Adipose tissue (tissue), 3 donors: ENCODE data around the gene KRT33A. TPM values are rescaled to one million over a fixed set of nuclear protein-coding genes. Genes with fewer than 3 reads are reported as not detected.
"Not testable (repeated sequence)": the region's sequence is repeated elsewhere in the genome, so short reads cannot be mapped to it uniquely, and the experiment has no call there.

Source experiments
- H3K27ac ChIP-seq: one replicate; pipeline ENCODE4 v1.5.1; 2013; ENCODE audit warnings: low read depth, low read length
- WGBS, 3 donors: extraction: QIAGEN DNeasy Blood & Tissue Kit; methylation state at CpG; one replicate each; pipeline ENCODE4 v1.1.7; 2013; 5-methylcytosine and 5-hydroxymethylcytosine counted together
- polyA plus RNA-seq, 3 donors: library from polyadenylated mRNA; stranded (reverse); fragments of 200-250 nt; gene quantifications; one replicate each; pipeline ENCODE4 v1.2.3, GENCODE V29; 2013
- donor health status: healthy with polysubstance abuse.
- donor health status: Bipolar disorder and iron deficiency.
- donor health status: healthy.

Gene KRT33A
- polyA plus RNA-seq, 3 donors, result not detected

DNA sequence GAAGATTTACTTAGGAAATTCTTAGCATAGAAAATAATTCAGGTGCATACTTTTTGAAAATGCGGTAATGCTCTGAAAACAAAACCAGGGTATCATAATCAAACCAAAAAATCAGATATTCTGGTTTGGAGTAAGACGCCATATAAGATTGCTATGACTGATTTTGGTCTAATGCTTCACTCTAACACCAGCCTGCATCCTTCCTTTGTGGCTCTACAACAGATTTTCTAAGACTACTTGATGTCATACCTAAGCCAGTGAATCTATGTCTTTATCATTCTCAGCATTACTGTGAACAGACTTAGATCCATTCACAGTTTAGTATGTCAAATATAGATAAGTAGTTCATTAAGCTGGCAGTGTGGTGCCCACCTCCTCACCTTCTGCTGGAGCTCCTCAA, 18.4 kb upstream of the KRT33A start:
- 81 to 97% (median 94%) methylated on average over 2 of the region's 2 CpGs for WGBS, 3 donors

DNA sequence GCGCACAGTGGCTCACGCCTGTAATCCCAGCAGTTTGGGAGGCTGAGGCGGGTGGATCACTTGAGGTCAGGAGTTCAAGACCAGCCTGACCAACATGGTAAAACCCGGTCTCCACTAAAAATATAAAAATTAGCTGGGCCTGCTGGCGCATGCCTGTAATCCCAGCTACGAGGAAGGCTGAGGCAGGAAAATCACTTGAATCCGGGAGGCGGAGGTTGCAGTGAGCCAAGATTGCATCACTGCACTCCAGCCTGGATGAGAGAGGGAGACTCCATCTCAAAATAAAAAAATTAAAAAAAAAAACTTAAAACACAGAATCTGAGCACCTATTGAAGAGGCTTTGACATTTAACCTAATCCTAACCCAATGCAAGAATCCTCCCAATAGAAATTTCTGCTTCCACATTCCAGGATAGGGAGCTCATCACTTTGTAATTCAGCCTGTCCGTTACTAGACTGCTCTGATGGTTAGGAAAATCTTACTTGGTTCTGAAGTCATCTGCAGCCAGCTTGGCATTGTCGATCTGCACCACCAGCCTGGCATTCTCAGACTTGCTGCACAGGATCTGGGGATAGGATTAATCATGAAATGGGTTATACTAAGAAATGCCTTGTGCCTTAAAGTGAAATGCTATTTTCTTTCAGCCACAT, 16.9 kb upstream of the KRT33A start:
- 72 to 78% (median 77%) methylated on average over 10 of the region's 10 CpGs for WGBS, 3 donors

More for the DNA sequence above, 18.4 kb upstream of the KRT33A start:
- no peak overlapping the region for H3K27ac ChIP-seq

DNA sequence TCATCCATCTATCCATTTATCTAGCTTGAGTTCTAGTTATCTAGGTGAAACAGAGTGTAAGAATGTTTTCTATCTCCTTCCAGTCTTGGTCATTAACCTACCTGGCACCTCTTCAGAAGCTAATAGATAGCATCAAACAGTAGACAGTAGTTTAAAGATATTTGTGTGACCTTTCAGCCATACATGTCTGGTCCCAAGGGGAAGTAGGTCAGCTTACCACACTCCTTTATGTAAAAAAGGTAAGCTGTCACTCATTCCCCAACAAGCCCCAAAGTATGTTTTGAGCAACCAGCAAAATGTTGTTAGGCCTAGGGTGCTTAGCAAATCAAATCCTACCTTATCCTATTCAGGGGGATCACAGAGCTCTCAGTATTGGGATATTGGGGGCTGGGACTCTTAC, 15.4 kb upstream of the KRT33A start:
- H3K27ac ChIP-seq, result no peak overlapping the region

More for the DNA sequence above, 16.9 kb upstream of the KRT33A start:
- H3K27ac ChIP-seq, result no peak overlapping the region

DNA sequence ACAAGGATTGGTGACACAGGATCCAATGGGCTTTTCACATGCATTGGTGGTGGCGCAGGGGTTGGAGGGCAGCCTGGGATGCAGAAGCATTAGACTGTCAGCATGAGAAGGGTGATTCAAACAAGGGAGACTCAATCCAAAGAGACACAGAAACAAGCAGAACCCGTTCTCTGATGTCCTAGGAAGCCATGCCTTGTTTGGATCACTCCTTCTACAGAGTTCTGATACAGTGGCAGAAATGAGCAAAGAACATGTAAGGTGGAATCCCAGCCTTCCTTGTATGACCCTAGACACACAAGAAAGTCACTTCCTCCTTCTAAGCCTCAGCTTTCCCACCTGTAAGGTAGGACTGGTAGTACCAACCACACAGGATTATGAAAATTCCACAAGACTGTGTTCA, 13.3 kb upstream of the KRT33A start:
- H3K27ac ChIP-seq, result no peak overlapping the region
- 65 to 89% (median 79%) methylated on average over 2 of the region's 2 CpGs for WGBS, 3 donors

DNA sequence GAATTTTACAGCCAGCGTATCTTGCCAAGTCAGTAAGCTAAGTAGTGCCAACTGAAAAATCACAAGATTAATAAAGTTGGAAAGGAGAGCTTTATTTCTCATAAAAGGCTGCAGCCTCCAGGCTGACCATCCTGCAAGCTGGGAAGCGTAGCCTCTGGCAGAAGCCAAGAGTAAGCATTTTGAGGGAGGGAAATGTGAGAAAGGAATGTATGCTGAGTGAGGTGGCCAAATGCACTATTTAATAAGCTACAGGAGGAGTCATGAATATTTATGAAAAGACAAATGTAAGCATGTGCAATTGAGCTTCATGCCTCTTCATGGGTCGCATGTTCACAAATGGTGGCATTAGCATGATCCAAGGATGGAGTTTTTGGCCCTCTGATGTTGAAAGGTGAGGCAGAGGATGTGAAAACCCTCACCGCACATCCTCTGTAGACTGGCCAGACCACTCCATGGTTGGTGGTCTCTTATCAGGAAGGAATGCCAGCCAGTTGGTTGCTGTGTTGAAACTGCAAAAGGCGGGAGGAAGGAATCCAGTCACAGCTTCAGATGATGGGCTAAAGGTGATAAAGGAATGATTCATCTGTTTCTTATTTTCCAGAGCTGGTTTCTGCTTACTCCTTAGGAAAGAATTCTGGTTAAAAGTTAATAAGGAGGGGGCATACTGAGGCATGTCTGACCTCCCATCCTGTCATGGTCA, 9.8 kb upstream of the KRT33A start:
- H3K27ac ChIP-seq, result no peak overlapping the region
- 77 to 79% (median 79%) methylated on average over 5 of the region's 5 CpGs for WGBS, 3 donors

DNA sequence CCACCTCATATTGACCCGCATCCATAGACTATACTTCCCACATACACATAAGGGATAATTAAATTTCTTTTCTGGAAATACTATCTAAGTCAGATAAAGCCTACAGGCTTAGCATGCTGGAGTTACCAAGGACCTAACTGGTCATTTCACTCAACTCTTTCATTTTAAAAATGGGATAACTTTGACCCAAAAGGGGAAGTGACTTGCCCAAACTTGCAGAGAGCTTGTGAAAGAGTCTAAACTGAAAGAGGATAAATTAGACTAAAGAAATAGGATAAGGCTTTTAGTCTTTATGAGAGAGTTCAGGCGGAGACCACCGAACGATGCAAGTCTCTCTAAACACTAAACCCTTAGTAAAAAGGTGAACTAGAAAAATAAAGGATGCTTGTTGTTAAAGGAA, 3.9 kb upstream of the KRT33A start:
- no peak overlapping the region for H3K27ac ChIP-seq
- 80 to 87% (median 84%) methylated on average over 4 of the region's 4 CpGs for WGBS, 3 donors

DNA sequence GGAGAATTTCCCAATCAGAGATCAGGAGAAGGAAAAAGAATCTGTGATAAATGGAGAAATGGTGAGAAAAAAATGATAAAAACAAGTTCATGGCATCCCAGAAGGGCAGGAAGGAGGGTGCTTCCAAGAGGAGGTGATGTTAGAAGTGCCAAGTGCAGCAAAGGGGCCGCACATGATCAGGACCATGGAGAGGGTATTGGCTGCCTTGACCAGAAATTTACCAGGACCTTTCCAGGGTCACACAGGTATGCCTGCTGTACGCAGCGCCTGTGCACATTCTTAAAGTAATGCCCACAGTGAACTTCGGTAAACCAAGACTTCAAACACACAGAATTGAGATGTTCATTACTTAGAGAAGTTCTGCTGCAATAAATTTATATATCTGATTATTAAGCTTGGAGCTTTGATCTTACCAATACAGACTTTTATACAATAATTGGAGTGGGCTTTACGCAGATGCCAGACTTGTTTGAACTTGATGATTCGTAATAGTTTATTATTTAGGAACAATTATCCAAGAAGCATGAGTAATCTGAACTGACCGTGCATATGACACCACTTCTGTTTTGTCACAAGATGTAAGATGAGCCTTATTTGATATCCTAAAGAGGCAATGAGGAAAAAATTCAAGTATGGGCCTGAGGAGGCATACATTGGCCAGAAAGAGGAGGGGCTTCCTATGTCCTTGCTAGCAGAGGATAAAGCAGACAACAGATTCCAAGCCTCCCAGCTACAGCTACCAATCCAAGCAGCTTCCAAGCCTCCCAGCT, 2.2 kb upstream of the KRT33A start:
- no peak overlapping the region for H3K27ac ChIP-seq
- 57 to 80% (median 78%) methylated on average over 7 of the region's 7 CpGs for WGBS, 3 donors

DNA sequence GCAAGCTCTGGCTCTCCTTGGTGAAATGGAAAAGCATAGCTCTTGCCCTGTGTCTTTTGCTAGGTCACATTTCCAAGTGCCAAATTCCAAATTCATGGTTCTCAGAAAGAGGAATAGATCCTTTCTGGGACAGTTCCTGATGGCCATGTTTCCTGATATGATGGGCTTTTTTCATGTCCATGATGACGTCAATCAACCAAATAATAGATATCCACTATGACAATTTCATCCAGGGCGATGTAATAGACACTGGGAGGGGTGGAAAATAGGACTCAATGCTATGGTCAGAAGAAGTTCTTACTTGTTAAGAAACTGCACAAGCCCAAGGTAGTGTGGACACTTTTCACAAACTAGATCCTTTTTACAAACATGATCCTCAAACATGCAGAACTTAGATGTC, 549 bp upstream of the KRT33A start:
- no peak overlapping the region for H3K27ac ChIP-seq
- 70 to 95% (median 93%) methylated on average over 2 of the region's 2 CpGs for WGBS, 3 donors

DNA sequence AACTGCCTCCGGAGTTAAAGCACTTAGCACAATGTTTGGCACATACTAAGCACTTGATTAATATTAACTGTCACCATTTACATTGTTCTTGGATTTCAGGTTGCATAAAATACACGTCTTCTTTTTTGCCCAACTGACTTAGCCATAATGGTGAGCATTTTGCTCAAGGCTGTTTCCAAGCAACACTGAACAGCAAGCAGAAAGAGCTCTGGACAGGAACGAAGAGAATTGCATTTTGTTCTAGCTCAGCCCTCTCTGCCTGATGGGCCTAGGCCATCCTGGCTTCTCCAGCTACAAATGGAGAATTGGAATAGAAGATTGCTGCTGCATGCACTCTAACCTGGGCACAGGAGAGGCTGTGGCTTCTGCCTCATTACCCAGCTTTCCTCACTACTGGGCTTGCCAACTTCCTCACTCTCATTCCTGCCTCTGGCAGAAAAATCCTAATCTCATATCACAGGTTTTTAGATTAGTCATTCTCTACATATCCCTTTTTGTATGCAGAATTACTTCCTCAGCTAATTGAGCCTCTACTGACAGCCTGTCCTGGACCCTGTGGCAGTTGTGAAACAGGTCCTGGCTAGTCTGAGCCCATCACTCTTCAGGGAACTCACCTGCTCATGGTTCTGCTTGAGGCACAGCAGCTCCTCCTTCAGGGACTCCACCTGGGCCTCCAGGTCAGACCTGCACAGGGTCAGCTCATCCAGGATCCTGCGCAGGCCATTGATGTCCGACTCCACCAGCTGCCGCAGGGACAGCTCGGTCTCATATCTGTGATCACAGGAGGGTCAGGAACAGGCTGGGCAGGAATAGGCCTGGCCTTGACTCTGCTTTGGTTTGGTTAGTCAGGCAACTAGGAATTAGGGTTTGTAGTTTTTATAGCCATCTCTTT, 2.5 kb downstream of the KRT33A start:
- no peak overlapping the region for H3K27ac ChIP-seq
- 74 to 88% (median 83%) methylated on average over 7 of the region's 7 CpGs for WGBS, 3 donors

DNA sequence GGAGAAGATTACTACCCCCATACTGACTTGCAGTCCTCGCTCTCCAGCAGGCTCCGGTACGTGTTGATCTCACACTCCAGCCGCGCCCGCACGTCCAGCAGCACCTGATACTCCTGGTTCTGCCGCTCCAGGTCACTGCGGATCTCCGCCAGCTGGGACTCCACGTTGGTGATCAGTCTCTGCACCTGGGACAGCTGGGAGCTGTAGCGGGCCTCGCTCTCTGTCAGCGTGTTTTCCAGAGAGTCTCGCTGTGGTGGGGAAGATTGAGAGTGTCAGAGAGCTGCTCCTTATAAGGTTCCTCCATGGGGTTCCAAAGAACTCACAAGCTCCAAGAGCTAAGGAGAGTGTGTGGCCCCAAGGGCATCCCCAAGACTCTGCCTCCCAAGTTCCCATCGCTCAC, 4.2 kb downstream of the KRT33A start:
- not testable (repeated sequence) for H3K27ac ChIP-seq
- WGBS, 3 donors, result 86 to 93% (median 90%) methylated on average over 16 of the region's 16 CpGs

DNA sequence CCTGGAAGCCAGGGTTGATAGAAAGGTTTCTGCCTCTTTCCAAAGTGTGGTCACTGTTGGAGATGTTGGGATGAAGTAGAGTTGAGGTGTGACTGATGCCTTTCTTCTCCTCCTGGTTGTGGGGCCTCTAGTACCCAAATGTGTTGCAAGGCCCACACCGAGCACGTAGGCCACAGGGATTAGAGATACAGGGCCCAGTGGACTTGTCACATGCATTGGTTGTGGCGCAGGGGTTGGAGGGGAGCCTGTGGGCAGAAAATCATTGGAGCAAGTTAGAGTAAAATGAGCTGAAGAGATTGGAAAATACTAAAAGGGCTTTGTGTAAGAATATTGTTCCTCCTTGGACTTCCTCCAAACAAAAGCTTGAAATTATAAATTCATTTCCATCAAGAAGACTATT, 4.6 kb downstream of the KRT33A start:
- WGBS, 3 donors, result 86 to 87% (median 86%) methylated on average over 3 of the region's 3 CpGs

DNA sequence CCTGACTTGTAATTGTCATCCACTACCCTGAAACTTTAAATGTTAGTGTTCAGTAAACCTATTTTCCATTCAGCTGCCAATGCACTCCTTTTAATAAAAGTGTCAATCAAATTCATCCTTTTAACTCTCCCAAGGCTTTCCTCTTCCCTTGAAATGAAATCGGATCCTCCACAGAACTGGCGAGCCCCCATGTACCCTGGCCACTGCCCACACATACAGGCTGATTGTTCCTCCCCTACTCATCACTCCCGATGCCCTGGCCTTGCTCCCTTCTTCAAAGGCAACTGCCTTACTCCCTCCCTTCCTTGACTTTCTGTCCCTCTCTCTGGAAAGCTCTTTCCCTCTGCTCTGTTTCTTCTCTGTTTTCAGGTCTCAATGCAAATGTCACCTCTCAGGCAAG, 7.6 kb downstream of the KRT33A start:
- 76 to 85% (median 76%) methylated on average over 3 of the region's 3 CpGs for WGBS, 3 donors

More for the DNA sequence above, 4.6 kb downstream of the KRT33A start:
- H3K27ac ChIP-seq, result no peak overlapping the region

DNA sequence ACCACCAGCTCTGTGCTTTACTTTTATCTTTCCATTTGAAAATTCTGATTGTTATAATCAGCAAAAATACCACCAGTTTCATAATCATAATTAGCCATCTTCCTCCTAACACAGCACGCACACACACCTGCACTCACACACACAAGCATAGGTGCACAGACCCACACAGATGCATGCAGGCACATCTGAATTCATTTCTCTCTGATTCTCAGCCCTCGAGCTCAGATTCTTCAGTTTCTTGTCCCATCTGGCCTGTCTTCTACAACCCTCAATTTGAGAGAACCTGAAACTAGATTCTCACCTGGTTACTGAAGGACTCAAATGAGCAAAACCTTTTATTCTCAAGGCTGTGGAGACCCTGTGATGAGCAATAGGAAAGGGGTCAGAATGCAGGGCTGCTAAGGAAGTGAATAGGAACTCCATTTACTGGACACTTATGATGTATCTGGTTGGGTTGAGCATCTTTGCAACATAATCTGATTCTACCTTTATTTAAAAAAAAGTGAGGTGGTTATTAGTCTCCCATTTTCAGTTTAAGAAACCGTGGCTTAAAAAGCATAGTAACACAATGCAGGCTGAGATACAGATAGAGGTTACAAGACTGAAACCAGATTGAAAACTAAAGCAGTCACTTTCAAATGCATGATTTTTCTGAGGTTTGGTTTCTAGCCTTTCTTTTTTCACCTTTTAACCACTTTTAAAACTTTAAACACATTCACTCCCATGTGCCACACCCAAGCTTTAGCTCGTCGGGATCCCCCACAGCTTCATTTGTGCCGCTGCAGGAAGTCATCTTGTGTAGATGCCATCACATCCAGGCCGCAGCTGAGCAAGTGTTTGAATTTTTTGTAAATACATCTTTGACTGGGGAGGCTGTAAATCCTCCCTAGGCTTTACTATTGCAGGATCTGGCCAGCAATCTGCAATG, 9.4 kb downstream of the KRT33A start:
- H3K27ac ChIP-seq, result no peak overlapping the region
- 69 to 79% (median 72%) methylated on average over 7 of the region's 7 CpGs for WGBS, 3 donors

More for the DNA sequence above, 7.6 kb downstream of the KRT33A start:
- H3K27ac ChIP-seq, result no peak overlapping the region

DNA sequence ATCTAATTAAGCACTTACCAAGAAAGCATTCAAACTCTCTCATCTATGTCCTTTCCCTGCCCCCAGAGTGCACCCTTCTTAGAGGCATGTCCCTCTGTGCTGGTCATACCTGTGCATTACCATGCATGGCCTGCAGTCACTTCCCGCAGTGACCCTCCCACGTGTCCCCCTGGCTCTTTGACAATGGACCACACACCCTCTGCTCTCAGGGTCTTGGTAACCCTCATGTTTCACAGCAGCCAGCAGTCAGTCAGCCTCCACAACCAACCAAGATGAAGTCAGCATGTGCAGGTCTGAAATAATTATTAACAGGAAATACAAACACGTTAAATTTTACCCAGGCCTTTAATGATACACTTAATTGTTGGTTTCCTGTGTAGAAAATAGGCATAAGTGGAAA, 10.1 kb downstream of the KRT33A start:
- H3K27ac ChIP-seq, result no peak overlapping the region
- 21 to 55% (median 46%) methylated on average over 3 of the region's 3 CpGs for WGBS, 3 donors

DNA sequence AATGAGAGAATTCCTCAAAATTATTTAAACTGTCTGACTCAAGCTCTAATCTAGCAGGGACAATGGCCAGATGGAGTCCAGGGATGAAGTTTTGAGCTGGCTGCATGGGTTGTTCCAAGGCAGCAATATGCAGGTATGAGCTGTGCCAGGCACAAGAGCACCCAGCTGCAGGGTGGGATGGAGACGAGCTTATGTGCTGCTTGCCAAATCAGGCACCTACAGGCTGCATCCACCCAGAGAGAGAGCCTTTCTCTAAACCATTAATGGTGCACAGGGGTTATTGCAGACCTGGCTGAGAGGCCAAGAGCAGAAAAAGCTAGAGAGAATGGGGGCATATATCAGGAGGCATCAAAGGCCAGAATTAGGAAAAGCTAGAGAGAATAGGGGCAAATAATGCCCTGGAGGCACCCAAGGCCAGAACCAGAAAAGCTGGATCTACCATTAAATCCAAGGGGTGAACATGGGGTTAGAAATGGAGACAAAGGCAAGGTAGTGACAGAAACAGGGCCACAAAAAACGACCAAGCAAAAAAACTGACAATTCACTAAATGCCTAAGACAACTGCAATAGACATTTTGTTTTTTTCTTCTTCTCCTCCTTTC, 11.0 kb downstream of the KRT33A start:
- H3K27ac ChIP-seq, result no peak overlapping the region
- WGBS, 3 donors, result 40 to 70% (median 64%) methylated on average over 2 of the region's 2 CpGs

DNA sequence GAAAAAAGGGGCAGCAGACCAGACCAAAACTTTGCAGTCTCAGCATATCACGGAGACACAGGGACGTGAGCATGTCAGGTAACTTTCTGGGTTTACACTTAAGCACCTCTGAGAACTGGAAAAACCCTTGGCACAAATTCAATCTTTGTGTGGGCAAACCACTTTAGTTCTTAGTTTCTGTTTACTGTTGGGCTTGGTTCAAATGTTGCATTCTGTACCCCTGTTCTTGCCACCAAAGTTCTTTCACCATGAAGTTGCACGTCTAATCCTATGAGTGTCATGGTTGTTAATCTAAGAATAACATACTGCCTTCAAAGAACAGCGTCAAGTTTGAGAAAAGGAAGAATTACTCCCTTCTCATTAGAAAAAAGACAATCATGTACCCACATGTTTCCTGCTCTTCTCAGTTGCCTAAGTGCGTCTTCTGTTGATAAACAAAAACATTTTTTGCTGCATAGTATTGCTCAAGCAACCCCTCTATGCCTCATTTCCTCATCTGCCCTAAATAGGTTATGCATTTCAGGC, 11.6 kb downstream of the KRT33A start:
- 32 to 54% (median 38%) methylated on average over 5 of the region's 5 CpGs for WGBS, 3 donors
- H3K27ac ChIP-seq, result no peak overlapping the region

DNA sequence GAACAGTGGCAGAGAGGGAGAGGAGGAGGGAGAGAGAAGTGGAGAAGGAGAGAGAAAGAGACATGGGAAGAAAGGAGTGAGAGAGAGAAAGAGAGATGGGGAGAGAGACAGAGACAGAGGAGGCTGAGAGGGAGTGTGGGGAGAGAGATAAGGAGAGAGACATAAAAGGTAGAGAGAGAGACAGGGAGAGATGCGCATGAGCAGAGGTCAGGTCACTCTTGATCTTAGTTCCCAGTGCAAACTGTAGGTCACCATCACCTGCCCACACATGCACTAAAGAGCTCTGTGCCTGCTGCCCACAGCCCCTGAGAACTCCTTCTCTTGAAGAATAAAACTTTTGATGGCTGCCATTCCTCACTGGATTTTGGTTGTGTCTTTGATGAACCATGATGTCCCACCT, 14.9 kb downstream of the KRT33A start:
- H3K27ac ChIP-seq, result no peak overlapping the region
- 100% methylated on average over 1 of the region's 1 CpG for WGBS, 3 donors
